GM12873 (cell line): ENCODE data around the gene NT5C2.

Experiments
- CTCF ChIP-seq: IDR thresholded peaks from 2 replicates; pipeline ENCODE4 v1.5.1; 2012; ENCODE audit warnings: low read depth, mild to moderate bottlenecking, moderate library complexity, low read length, control low read depth; ENCODE audit not compliant: insufficient read depth; ENCODE audit errors: missing control alignments

NT5C2 gene

GRCh38 chr10:103231047-103231551 is 38.0 kb upstream of the NT5C2 start:
- no peak for TF ChIP-seq CTCF

DNA sequence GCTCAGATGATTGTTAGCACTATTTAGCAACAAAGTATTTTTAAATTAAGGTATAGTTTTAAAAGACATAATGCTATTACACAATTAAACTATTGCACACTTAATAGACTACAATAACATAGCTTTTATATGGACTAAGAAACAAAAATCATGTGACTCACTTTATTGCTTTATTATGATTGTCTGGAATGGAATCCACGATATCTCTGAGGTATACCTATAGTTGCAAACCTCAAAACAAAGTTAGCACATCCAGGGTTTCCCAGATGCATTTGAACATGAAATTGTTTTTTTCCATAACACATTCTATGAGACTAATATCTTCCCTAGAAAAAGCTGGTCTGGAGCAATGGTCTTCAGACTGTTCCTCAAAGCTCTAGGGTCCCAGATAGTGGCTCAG is 34.3 kb upstream of the NT5C2 start:
- no peak for TF ChIP-seq CTCF

- TF ChIP-seq CTCF = no peak
Measured at GRCh38 chr10:103225939-103226338, 32.9 kb upstream of the NT5C2 start.

GRCh38 chr10:103224133-103224532 is 31.1 kb upstream of the NT5C2 start:
- TF ChIP-seq CTCF = no peak

GRCh38 chr10:103215601-103216000 is 22.5 kb upstream of the NT5C2 start:
- no peak for TF ChIP-seq CTCF

DNA sequence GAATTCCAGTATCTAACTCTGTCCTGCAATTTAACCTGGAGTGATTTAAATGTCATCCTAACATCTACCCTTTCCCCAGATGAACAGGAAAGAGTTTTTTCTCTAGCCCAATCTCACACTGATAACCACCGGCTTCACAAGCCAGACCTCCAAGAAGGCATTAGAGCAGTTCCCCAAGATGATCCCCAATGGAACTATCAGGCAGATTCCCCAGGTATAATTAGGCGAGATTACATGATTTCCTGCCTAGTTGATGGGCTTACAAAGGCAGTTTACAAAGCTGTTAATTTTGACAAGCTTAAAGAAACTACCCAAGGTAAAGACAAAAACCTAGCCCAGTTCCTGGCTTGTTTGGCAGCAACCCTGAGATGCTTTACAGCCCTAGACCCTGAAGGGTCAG is 14.1 kb upstream of the NT5C2 start:
- TF ChIP-seq CTCF = no peak

- no peak for TF ChIP-seq CTCF
Measured at GRCh38 chr10:103204353-103205255, 11.5 kb upstream of the NT5C2 start.
